Gastrocnemius medialis (tissue), 4 donors: ENCODE measurements around the gene AUTS2. TPM values are rescaled to one million over a fixed set of nuclear protein-coding genes. Genes with fewer than 3 reads are reported as not detected.

Source experiments
- ATAC-seq, 2 donors: fragments of 150-250 bp; one replicate each; pipeline ENCODE4 v1.9.1; 2016
- DNase-seq, 2 donors: peaks; one replicate each; pipeline ENCODE4 v3.0.0-alpha.2; 2019
- H3K27ac ChIP-seq, 4 donors: fragments of 200-600 bp; sonication (generic); 1 replicate in 1 of 4; 2 replicates in 3 of 4; pipeline ENCODE4 v1.5.1; 2016 to 2018; ENCODE audit warnings: mild to moderate bottlenecking in 2 of 4, moderate library complexity in 1 of 4
- H3K27me3 ChIP-seq, 3 donors: fragments of 200-600 bp; sonication (generic) in 2 of 3; 1 replicate in 1 of 3; 2 replicates in 2 of 3; pipeline versions ENCODE4 v1.5.1 to v1.6.0; 2016 to 2019; ENCODE audit warnings: mild to moderate bottlenecking in 1 of 3, moderate library complexity in 1 of 3
- H3K36me3 ChIP-seq, 2 donors: fragments of 200-600 bp; sonication (generic) in 1 of 2; one replicate each; pipeline ENCODE4 v1.5.1; 2017 to 2018
- H3K4me1 ChIP-seq, 2 donors: fragments of 200-600 bp; sonication (generic) in 1 of 2; one replicate each; pipeline ENCODE4 v1.5.1; 2016 to 2017; ENCODE audit warnings: mild to moderate bottlenecking in 2 of 2
- H3K4me3 ChIP-seq, 4 donors: fragments of 200-600 bp; sonication (generic) in 3 of 4; 1 replicate in 1 of 4; 2 replicates in 3 of 4; pipeline ENCODE4 v1.5.1; 2016 to 2019; ENCODE audit warnings: mild to moderate bottlenecking in 2 of 4
- H3K9me3 ChIP-seq, 3 donors: fragments of 200-600 bp; sonication (generic) in 2 of 3; 1 replicate in 1 of 3; 2 replicates in 2 of 3; pipeline ENCODE4 v1.5.1; 2016 to 2019
- POLR2A ChIP-seq, 2 donors: fragments of 450-650 bp; IDR thresholded peaks; one replicate each; pipeline ENCODE4 v1.6.1; 2017; ENCODE audit warnings: antibody characterized with exemption in 2 of 2, mild to moderate bottlenecking in 2 of 2, moderate library complexity in 2 of 2
- in situ Hi-C, 4 donors: fragments of 200-750 bp; cut with MboI; loops; one replicate each; pipeline versions ENCODE4 v1.15.0 to v1.8.0; 2017; ENCODE audit warnings: low sequenced_read_pairs in 4 of 4
- intact Hi-C: fragments of 100-400 bp; cut with DNase I; formaldehyde crosslinking; loops from one replicate; pipeline ENCODE4 v1.15.1; 2023; ENCODE audit warnings: low total_unique reads
- total RNA-seq, 4 donors: library from RNA; depleted of rRNA; stranded (reverse); fragments of >200 nt; gene quantifications; one replicate each; pipeline versions ENCODE4 v1.1.0 to v1.2.3, GENCODE V29; 2016
- TF ChIP-seq, protein P1 (sequence below), 5 experiments: fragments of 450-650 bp in 3 of 5; fragments of 200-600 bp in 2 of 5; sonication (generic) in 2 of 5; IDR thresholded peaks in 4 of 5; conservative IDR thresholded peaks in 1 of 5; 1 replicate in 4 of 5; 2 replicates in 1 of 5; pipeline ENCODE4 v1.5.1; 2016 to 2019; ENCODE audit warnings: antibody characterized with exemption in 5 of 5, mild to moderate bottlenecking in 3 of 5, moderate library complexity in 3 of 5

The AUTS2 gene
- total RNA-seq, 4 donors from 2014 or later: 2.5 to 16.2 (median 8.5) TPM

DNA sequence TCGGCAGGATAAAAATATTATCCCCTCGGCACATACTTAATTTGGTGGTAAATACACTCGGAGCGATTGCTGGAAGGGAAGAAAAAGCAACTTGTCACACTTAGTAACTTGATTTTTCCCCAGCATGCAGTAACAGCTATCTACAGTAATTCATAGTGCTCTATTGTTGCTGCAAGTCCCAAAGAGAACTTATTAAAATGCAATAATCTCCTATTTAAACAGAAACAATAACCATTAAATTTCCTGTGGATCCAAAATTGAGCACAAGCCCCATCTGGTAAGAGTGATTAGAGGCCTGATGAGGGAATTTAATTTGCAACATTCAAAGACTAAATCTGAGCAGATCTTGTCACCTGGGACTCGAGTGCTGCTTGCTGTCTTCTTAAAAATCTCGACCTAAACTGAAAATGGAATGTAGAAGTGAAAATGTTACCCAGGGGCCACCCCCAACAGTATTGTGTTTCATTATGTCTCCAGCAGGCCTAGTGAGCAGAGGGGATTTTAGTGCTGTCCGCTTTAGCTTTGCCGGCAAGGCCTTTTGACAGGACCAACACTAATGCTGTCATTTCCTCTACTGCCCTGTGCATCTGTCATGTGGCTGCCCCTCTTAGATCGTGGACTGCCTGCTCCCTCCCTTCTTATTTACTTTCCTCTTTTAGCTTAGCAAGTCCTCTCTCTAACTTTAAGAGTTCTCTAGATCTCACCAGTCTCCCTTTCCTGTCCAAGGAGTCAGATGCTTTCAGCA lies 639.7 kb downstream of the AUTS2 start:
- H3K36me3 ChIP-seq: no peaks in the 10 kb centered on the region
- TF ChIP-seq, protein P1, sequence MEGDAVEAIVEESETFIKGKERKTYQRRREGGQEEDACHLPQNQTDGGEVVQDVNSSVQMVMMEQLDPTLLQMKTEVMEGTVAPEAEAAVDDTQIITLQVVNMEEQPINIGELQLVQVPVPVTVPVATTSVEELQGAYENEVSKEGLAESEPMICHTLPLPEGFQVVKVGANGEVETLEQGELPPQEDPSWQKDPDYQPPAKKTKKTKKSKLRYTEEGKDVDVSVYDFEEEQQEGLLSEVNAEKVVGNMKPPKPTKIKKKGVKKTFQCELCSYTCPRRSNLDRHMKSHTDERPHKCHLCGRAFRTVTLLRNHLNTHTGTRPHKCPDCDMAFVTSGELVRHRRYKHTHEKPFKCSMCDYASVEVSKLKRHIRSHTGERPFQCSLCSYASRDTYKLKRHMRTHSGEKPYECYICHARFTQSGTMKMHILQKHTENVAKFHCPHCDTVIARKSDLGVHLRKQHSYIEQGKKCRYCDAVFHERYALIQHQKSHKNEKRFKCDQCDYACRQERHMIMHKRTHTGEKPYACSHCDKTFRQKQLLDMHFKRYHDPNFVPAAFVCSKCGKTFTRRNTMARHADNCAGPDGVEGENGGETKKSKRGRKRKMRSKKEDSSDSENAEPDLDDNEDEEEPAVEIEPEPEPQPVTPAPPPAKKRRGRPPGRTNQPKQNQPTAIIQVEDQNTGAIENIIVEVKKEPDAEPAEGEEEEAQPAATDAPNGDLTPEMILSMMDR (IDR thresholded peaks at IDR 0.05 in 4 of 5, conservative IDR thresholded peaks at IDR 0.05 in 1 of 5): no peak
- DNase-seq: no peak
- ATAC-seq: no peak
- no peaks in the 10 kb centered on the region for H3K4me1 ChIP-seq
- H3K9me3 ChIP-seq: no peaks in the 10 kb centered on the region
- H3K27ac ChIP-seq: no peak overlapping the region
- no peaks in the 10 kb centered on the region for H3K27me3 ChIP-seq
- intact Hi-C loops (no loop called here), in situ Hi-C loops (no loop called here)
- no peak overlapping the region for H3K4me3 ChIP-seq

DNA sequence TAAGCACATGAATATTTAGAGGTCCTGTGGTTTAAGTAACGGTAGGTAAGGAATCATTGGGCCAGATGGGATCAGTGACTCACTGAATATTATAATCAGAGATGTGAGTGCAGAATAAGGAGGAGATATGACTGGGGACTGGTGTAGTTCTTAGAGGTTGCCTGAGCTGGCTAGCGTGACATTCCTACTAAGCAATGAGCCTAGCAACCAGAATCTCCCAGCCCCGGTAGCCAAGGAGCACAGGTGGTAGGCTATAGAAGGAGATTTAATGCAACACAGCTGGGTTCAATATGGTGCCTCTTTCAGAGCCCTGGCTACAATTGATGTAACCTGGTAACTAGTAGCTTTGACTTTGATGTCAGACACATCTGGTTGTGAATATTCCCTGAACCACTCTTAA lies 641.6 kb downstream of the AUTS2 start:
- TF ChIP-seq, protein P1 (IDR thresholded peaks at IDR 0.05 in 4 of 5, conservative IDR thresholded peaks at IDR 0.05 in 1 of 5): no peak
- no peak for TF ChIP-seq POLR2A (IDR thresholded peaks at IDR 0.05)
- intact Hi-C loops (no loop called here), in situ Hi-C loops (no loop called here)
- no peak for ATAC-seq
- Histone ChIP-seq H3K4me1 (no peaks in the 10 kb centered on the region), H3K4me3 (no peak overlapping the region), H3K9me3 (no peaks in the 10 kb centered on the region), H3K27me3 (no peaks in the 10 kb centered on the region), H3K36me3 (no peaks in the 10 kb centered on the region), H3K27ac (no peak overlapping the region)
- no peak for DNase-seq

DNA sequence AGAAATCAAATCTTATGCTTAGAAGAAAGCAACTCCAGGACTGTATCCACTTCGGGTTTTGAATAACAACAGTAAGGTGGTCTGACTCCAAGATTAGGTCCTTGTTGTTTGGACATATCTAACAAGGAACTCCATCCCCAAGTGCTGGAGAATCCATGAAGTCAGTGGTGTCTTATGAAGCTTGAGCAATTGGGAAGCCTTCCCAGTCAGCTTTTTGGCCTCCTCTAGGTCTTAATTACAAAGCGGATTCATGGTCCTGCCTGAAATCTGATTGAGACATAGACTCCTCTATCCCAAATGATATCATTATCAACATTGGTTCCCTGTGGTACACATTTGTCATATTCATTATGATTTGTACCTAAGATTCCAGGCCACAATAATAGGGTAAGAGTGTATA lies 642.6 kb downstream of the AUTS2 start:
- ATAC-seq (peak in 1 of 2 donors; percentile 47), DNase-seq (no peak)
- Histone ChIP-seq H3K36me3 (no peaks in the 10 kb centered on the region), H3K27me3 (no peaks in the 10 kb centered on the region), H3K27ac (no peak overlapping the region), H3K4me1 (no peaks in the 10 kb centered on the region), H3K9me3 (no peaks in the 10 kb centered on the region), H3K4me3 (no peak overlapping the region)
- no peak for TF ChIP-seq POLR2A (IDR thresholded peaks at IDR 0.05)
- TF ChIP-seq, protein P1 (IDR thresholded peaks at IDR 0.05 in 4 of 5, conservative IDR thresholded peaks at IDR 0.05 in 1 of 5): no peak
- in situ Hi-C loops: no loop called here
- intact Hi-C loops: no loop called here

DNA sequence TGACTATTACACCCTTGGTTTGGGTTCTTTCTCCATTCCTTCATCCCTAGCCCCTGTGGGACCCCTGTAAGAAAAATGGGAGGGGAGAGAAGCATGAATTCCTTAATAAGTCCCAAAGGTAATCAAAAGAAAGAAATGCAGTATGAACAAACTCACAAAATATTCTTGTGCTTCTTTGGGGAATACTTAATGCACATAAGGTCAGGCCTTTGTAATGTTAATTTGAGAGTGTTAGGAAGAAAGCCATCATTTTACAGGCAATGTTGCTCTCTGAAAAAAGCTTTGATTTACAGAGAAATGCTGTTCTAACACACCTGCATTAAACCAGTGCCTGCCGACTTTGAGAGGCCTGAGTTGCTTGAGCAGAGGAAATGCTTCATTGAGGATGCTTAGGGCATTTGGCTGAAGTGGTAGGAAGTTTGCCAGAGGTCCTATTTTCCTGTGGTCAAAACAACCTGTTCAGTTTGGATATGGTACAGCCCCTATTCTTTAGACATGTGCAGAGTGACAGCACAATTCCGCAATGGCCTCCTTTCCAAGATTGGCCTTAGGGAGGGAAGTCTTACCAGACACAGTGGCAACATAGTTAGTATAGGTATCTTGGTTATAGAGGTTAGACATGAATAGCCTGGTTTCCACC lies 643.4 kb downstream of the AUTS2 start:
- Histone ChIP-seq H3K9me3 (no peaks in the 10 kb centered on the region), H3K27me3 (no peaks in the 10 kb centered on the region), H3K4me1 (no peaks in the 10 kb centered on the region), H3K36me3 (no peaks in the 10 kb centered on the region), H3K4me3 (no peak overlapping the region), H3K27ac (no peak overlapping the region)
- ATAC-seq: no peak
- TF ChIP-seq, protein P1 (IDR thresholded peaks at IDR 0.05 in 4 of 5, conservative IDR thresholded peaks at IDR 0.05 in 1 of 5): no peak
- no peak for TF ChIP-seq POLR2A (IDR thresholded peaks at IDR 0.05)
- intact Hi-C loops: no loop called here
- in situ Hi-C loops: no loop called here
- no peak for DNase-seq
